DOHH2 (cell line): Measurements from ENCODE around the gene CCDC28B.

Experiments
- H3F3A ChIP-seq: fragments of 200-600 bp; sonication (generic), shearing (Covaris generic); 2 replicates; pipeline ENCODE4 v1.6.0; 2016; ENCODE audit warnings: antibody characterized with exemption, mild to moderate bottlenecking; ENCODE audit not compliant: control insufficient read depth, insufficient read depth
- H3K27ac ChIP-seq: fragments of 200-600 bp; sonication (generic); 2 replicates; pipeline ENCODE4 v1.5.1; 2014; ENCODE audit warnings: low read depth, mild to moderate bottlenecking, low read length, moderate library complexity
- H3K27me3 ChIP-seq: fragments of 200-600 bp; sonication (generic); 2 replicates; pipeline ENCODE4 v1.6.1; 2014; ENCODE audit warnings: mild to moderate bottlenecking, low read length, mixed read lengths; ENCODE audit not compliant: control insufficient read depth
- H3K36me3 ChIP-seq: fragments of 200-600 bp; sonication (generic); 2 replicates; pipeline ENCODE4 v1.6.1; 2014; ENCODE audit warnings: mild to moderate bottlenecking, low read length, moderate library complexity, mixed read lengths; ENCODE audit not compliant: control insufficient read depth
- H3K4me1 ChIP-seq: fragments of 200-600 bp; sonication (generic); 2 replicates; pipeline ENCODE4 v1.6.1; 2014; ENCODE audit warnings: mild to moderate bottlenecking, low read length, mixed read lengths; ENCODE audit not compliant: control insufficient read depth
- H3K4me2 ChIP-seq: fragments of 200-600 bp; sonication (generic); 2 replicates; pipeline ENCODE4 v1.6.0; 2014; ENCODE audit warnings: mild to moderate bottlenecking, low read length, moderate library complexity
- H3K4me3 ChIP-seq: fragments of 200-600 bp; sonication (generic); 2 replicates; pipeline ENCODE4 v1.5.1; 2014; ENCODE audit warnings: mild to moderate bottlenecking, low read length, mixed read lengths
- H3K79me2 ChIP-seq: fragments of 200-600 bp; sonication (generic); 2 replicates; pipeline ENCODE4 v1.6.1; 2014; ENCODE audit warnings: mild to moderate bottlenecking, low read length, mixed read lengths; ENCODE audit not compliant: control insufficient read depth
- H3K9me2 ChIP-seq: fragments of 200-600 bp; sonication (generic); replicated peaks from 2 replicates; pipeline ENCODE4 v1.6.1; 2014; ENCODE audit warnings: mild to moderate bottlenecking, low read length, mixed read lengths; ENCODE audit not compliant: control insufficient read depth
- H3K9me3 ChIP-seq: fragments of 200-600 bp; sonication (generic); 2 replicates; pipeline ENCODE4 v1.6.1; 2014; ENCODE audit warnings: antibody characterized with exemption, low read length, mixed read lengths; ENCODE audit not compliant: control insufficient read depth, insufficient read depth
- H4K20me1 ChIP-seq: fragments of 200-600 bp; sonication (generic); 2 replicates; pipeline ENCODE4 v1.6.0; 2014; ENCODE audit warnings: low read depth, mild to moderate bottlenecking, antibody characterized with exemption, low read length, moderate library complexity; ENCODE audit not compliant: control insufficient read depth, insufficient read depth
- EZH2phosphoT487 ChIP-seq: fragments of 200-600 bp; sonication (generic); IDR thresholded peaks from 2 replicates; pipeline ENCODE4 v1.6.1; 2017; ENCODE audit warnings: borderline replicate concordance, mild to moderate bottlenecking, antibody characterized with exemption, low read length, moderate library complexity, mixed read lengths
- TF ChIP-seq, protein P1 (sequence below): fragments of 200-600 bp; sonication (generic); IDR thresholded peaks from one replicate; pipeline ENCODE4 v1.5.1; 2014; ENCODE audit warnings: antibody characterized with exemption, mild to moderate bottlenecking, low read depth, low read length; ENCODE audit not compliant: poor library complexity, severe bottlenecking

Gene CCDC28B

DNA sequence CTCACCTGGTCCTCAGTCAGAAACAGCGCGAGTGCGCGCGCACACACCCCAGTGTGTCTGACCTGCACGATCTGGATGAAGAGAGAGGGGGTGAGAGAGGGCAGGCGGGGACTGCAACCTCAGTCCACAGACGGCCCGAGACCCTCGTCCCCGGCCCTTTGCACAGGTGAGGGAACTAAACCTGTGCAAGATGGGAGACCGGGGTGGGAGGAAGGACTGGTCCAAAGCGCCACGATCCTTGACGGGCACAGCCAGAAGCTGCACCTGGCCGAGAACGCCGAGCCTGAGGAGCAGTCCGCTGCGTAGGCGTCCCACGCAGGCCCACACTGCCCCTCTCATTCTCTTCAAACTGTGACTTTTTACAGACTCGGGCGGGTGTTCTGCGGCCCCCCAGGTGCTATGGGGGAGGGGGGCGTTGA lies 4.6 kb downstream of the CCDC28B start:
- no peak overlapping the region for H3K27ac ChIP-seq
- H4K20me1 ChIP-seq, result no peaks in the 10 kb centered on the region
- H3K4me3 ChIP-seq, result peak overlapping the region; percentile 82
- no peaks in the 10 kb centered on the region for H3K9me3 ChIP-seq
- no peak for TF ChIP-seq EZH2phosphoT487
- TF ChIP-seq, protein P1, sequence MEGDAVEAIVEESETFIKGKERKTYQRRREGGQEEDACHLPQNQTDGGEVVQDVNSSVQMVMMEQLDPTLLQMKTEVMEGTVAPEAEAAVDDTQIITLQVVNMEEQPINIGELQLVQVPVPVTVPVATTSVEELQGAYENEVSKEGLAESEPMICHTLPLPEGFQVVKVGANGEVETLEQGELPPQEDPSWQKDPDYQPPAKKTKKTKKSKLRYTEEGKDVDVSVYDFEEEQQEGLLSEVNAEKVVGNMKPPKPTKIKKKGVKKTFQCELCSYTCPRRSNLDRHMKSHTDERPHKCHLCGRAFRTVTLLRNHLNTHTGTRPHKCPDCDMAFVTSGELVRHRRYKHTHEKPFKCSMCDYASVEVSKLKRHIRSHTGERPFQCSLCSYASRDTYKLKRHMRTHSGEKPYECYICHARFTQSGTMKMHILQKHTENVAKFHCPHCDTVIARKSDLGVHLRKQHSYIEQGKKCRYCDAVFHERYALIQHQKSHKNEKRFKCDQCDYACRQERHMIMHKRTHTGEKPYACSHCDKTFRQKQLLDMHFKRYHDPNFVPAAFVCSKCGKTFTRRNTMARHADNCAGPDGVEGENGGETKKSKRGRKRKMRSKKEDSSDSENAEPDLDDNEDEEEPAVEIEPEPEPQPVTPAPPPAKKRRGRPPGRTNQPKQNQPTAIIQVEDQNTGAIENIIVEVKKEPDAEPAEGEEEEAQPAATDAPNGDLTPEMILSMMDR, result no peak
- H3F3A ChIP-seq, result 0 out of 2 replicates have a peak, but pooled peaks cover 4% of the 10 kb centered on the region
- H3K36me3 ChIP-seq, result peaks cover 13% of the 10 kb centered on the region
- no peaks in the 10 kb centered on the region for H3K27me3 ChIP-seq
- peak overlapping the region; percentile 94 for H3K4me2 ChIP-seq
- no peaks in the 10 kb centered on the region for H3K9me2 ChIP-seq
- H3K4me1 ChIP-seq, result peaks cover 44% of the 10 kb centered on the region
- H3K79me2 ChIP-seq, result peaks cover 10% of the 10 kb centered on the region

DNA sequence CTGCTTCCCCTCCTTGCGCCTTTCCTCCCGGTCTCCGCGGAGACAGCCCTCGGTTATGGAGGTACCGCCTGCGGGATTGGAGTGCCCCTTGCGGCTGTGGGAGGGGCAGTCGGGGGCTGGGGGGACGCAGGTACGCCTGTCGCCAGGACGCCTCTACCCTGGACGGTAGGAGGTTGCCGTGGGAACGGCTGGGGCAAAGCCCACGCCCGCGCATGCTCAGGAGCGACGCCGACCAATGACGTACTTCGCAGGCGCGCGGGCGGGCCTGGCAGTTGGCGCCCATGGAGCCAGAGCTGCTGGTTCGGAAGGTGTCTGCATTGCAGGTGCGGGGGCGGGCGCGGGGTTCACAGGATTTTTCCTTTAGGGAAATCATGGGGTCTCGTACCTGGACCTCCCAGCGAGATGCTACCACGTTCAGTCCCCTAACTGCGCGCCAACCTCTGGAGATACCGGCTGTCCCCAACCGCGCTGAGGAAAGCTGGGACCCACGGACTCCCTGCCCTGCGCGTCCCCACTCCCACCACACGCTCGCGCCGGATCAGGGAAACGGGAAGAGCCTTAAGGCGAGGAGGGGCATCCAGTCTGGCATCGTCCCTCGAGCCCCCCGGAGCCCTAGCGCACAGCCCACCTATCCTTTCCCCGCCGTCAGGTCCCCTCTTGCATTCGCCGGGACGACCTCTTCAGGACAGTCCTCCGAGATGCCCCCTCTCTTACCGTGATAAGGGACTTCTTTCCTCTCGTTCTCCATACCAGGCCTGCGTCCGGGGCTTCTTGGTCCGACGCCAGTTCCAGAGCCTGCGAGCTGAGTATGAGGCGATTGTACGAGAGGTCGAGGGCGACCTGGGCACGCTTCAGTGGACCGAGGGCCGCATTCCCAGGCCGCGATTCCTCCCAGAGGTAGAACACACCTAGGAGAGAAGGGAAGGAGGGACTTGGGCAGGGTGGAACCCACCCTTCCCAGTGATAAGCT lies 5.3 kb downstream of the CCDC28B start, which contains the start of gene IQCC:
Gene IQCC (plus strand): TSS at position 271 of the 970 bp plus-strand sequence. CDS start 11 bp downstream, at position 282.
- Histone ChIP-seq H3K4me3 (peak within 1 kb of the TSS; percentile 82), H3K4me2 (peak within 1 kb of the TSS; percentile 94), H3K27me3 (no peaks in the 10 kb centered on the region), H3K36me3 (peaks cover 13% of the 10 kb centered on the region), H3K9me3 (no peaks in the 10 kb centered on the region), H3K27ac (no peak within 1 kb of the TSS), H3F3A (0 out of 2 replicates have a peak, but pooled peaks cover 4% of the 10 kb centered on the region), H4K20me1 (no peaks in the 10 kb centered on the region), H3K79me2 (peaks cover 10% of the 10 kb centered on the region), H3K9me2 (no peaks in the 10 kb centered on the region), H3K4me1 (peaks cover 36% of the 10 kb centered on the region)
- TF ChIP-seq EZH2phosphoT487, result no peak

DNA sequence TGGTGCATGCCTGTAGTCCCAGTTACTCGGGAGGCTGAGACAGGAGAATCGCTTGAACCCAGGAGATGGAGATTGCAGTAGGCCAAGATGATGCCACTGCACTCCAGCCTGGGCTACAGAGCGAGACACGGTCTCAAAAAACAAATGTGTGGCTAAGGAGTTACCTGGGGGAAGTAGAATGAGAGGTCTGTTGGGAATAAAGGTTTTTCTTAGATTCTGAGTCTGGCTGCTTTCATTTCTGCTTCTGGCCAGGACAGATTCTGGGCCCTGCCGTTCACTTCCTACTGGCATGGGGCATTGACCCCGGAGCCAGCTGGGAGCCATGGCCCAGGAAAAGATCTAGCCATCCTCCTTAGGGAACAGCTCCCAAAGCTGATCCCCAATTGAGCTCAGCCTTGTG lies 8.1 kb downstream of the CCDC28B start:
- H3K4me2 ChIP-seq, result 0 out of 2 replicates have a peak overlapping the region, but pooled peaks have one; percentile 14
- TF ChIP-seq EZH2phosphoT487, result no peak
- TF ChIP-seq, protein P1, result no peak
- H3K4me3 ChIP-seq, result no peak overlapping the region
- H3K27me3 ChIP-seq, result no peaks in the 10 kb centered on the region
- no peaks in the 10 kb centered on the region for H4K20me1 ChIP-seq
- H3K27ac ChIP-seq, result no peak overlapping the region
- H3F3A ChIP-seq, result 0 out of 2 replicates have a peak, but pooled peaks cover 4% of the 10 kb centered on the region
- H3K36me3 ChIP-seq, result peaks cover 13% of the 10 kb centered on the region
- peaks cover 10% of the 10 kb centered on the region for H3K79me2 ChIP-seq
- H3K4me1 ChIP-seq, result peaks cover 19% of the 10 kb centered on the region
- H3K9me2 ChIP-seq, result no peaks in the 10 kb centered on the region
- no peaks in the 10 kb centered on the region for H3K9me3 ChIP-seq
